HEK293 (cell line): ENCODE measurements around the gene ZNF358.

Source experiments
- CTCF ChIA-PET: fragments of 350-600 bp; formaldehyde crosslinking; extraction: SDS; loops from one replicate; lab custom pipeline; 2021; ENCODE audit warnings: antibody characterized with exemption; lab: Yijun Ruan, JAX
- POLR2A ChIA-PET: fragments of 300-600 bp; formaldehyde crosslinking; extraction: SDS; loops from one replicate; lab custom pipeline; 2020; ENCODE audit warnings: antibody characterized with exemption, inconsistent platforms; lab: Yijun Ruan, JAX
- H3K27ac ChIP-seq: fragments of 200-500 bp; sonication (Bioruptor generic); 2 replicates; pipeline ENCODE4 v1.5.1; 2014; ENCODE audit warnings: low read depth, low read length, control low read depth, inconsistent platforms; ENCODE audit errors: extremely low read depth
- H3K36me3 ChIP-seq, 2 experiments: fragments of 200-500 bp in 1 of 2; sonication (Bioruptor generic) in 1 of 2; 1 replicate in 1 of 2; 2 replicates in 1 of 2; pipeline ENCODE4 v1.5.1; 2014 to 2017; ENCODE audit warnings: inconsistent platforms in 2 of 2, low read length in 2 of 2; ENCODE audit not compliant: control insufficient read depth in 2 of 2, insufficient read depth in 1 of 2
- H3K4me1 ChIP-seq: fragments of 200-500 bp; sonication (Bioruptor generic); 2 replicates; pipeline ENCODE4 v1.5.1; 2014; ENCODE audit warnings: mild to moderate bottlenecking, low read length, inconsistent platforms; ENCODE audit not compliant: control insufficient read depth, insufficient read depth
- H3K4me3 ChIP-seq: 2 replicates; pipeline ENCODE4 v1.5.1; 2011; ENCODE audit warnings: low read depth, mild to moderate bottlenecking, control low read depth, low read length, moderate library complexity
- H3K9me3 ChIP-seq: fragments of 200-500 bp; sonication (Bioruptor generic); 2 replicates; pipeline ENCODE4 v1.5.1; 2014; ENCODE audit warnings: low read depth, low read length, inconsistent platforms; ENCODE audit not compliant: control insufficient read depth, insufficient read depth
- EGR2 ChIP-seq: fragments of 450-650 bp; formaldehyde crosslinking; IDR thresholded peaks from 2 replicates; pipeline ENCODE4 v1.5.1; 2016; ENCODE audit warnings: low read depth, missing biosample characterization, missing genetic modification characterization
- KLF16 ChIP-seq: fragments of 450-650 bp; formaldehyde crosslinking; IDR thresholded peaks from 2 replicates; pipeline ENCODE4 v1.5.1; 2017; ENCODE audit warnings: missing biosample characterization, missing genetic modification characterization
- KLF9 ChIP-seq: fragments of 450-650 bp; formaldehyde crosslinking; IDR thresholded peaks from 2 replicates; pipeline ENCODE4 v1.5.1; 2016; ENCODE audit warnings: missing biosample characterization, missing genetic modification characterization, low read depth
- MEIS1 ChIP-seq: sonication (generic); formaldehyde crosslinking; IDR thresholded peaks from 2 replicates; pipeline ENCODE4 v1.8.1; 2022; ENCODE audit warnings: missing genetic modification reagents, mild to moderate bottlenecking, borderline replicate concordance
- RBAK ChIP-seq: fragments of 450-650 bp; formaldehyde crosslinking; IDR thresholded peaks from 2 replicates; pipeline ENCODE4 v1.5.1; 2016; ENCODE audit warnings: missing biosample characterization, missing genetic modification characterization
- SP2 ChIP-seq: fragments of 450-650 bp; formaldehyde crosslinking; IDR thresholded peaks from 2 replicates; pipeline ENCODE4 v1.5.1; 2016; ENCODE audit warnings: missing biosample characterization, missing genetic modification characterization
- ZBTB1 ChIP-seq: fragments of 450-650 bp; formaldehyde crosslinking; IDR thresholded peaks from 2 replicates; pipeline ENCODE4 v1.5.1; 2016; ENCODE audit warnings: missing biosample characterization, missing genetic modification characterization
- ZBTB48 ChIP-seq: fragments of 450-650 bp; formaldehyde crosslinking; IDR thresholded peaks from 2 replicates; pipeline ENCODE4 v1.5.1; 2016; ENCODE audit warnings: missing biosample characterization, missing genetic modification characterization
- ZFP3 ChIP-seq: fragments of 450-650 bp; formaldehyde crosslinking; IDR thresholded peaks from 2 replicates; pipeline ENCODE4 v1.5.1; 2016; ENCODE audit warnings: low read depth, missing biosample characterization, missing genetic modification characterization
- ZFP37 ChIP-seq: fragments of 450-650 bp; formaldehyde crosslinking; IDR thresholded peaks from 2 replicates; pipeline ENCODE4 v1.5.1; 2016; ENCODE audit warnings: missing biosample characterization, missing genetic modification characterization
- ZIC2 ChIP-seq: fragments of 450-650 bp; formaldehyde crosslinking; IDR thresholded peaks from 2 replicates; pipeline ENCODE4 v1.5.1; 2016; ENCODE audit warnings: missing biosample characterization, missing genetic modification characterization
- ZNF24 ChIP-seq: fragments of 450-650 bp; formaldehyde crosslinking; IDR thresholded peaks from 2 replicates; pipeline ENCODE4 v1.5.1; 2016; ENCODE audit warnings: missing biosample characterization, missing genetic modification characterization
- ZNF341 ChIP-seq: fragments of 450-650 bp; formaldehyde crosslinking; IDR thresholded peaks from 2 replicates; pipeline ENCODE4; 2016; ENCODE audit warnings: low read depth, missing biosample characterization, missing genetic modification characterization
- ZNF394 ChIP-seq: fragments of 450-650 bp; formaldehyde crosslinking; IDR thresholded peaks from 2 replicates; pipeline ENCODE4 v1.5.1; 2016; ENCODE audit warnings: missing biosample characterization, missing genetic modification characterization, mild to moderate bottlenecking, moderate library complexity, borderline replicate concordance
- ZNF433 ChIP-seq: fragments of 450-650 bp; formaldehyde crosslinking; IDR thresholded peaks from 2 replicates; pipeline ENCODE4 v1.5.1; 2016; ENCODE audit warnings: missing biosample characterization, missing genetic modification characterization, low read depth
- ZNF48 ChIP-seq: fragments of 450-650 bp; formaldehyde crosslinking; IDR thresholded peaks from 2 replicates; pipeline ENCODE4 v1.5.1; 2016; ENCODE audit warnings: missing biosample characterization, missing genetic modification characterization
- ZNF776 ChIP-seq: fragments of 450-650 bp; formaldehyde crosslinking; IDR thresholded peaks from 2 replicates; pipeline ENCODE4 v1.5.0; 2017; ENCODE audit warnings: missing biosample characterization, missing genetic modification characterization, borderline replicate concordance
- ZNF785 ChIP-seq: fragments of 450-650 bp; formaldehyde crosslinking; IDR thresholded peaks from 2 replicates; pipeline ENCODE4 v1.5.1; 2016; ENCODE audit warnings: missing biosample characterization, missing genetic modification characterization
- TF ChIP-seq, protein P1 (sequence below): fragments of 450-650 bp; formaldehyde crosslinking; IDR thresholded peaks from 2 replicates; pipeline ENCODE4 v1.5.1; 2016; ENCODE audit warnings: missing biosample characterization, missing genetic modification characterization
- TF ChIP-seq, protein P2 (sequence below): fragments of 450-650 bp; formaldehyde crosslinking; optimal IDR thresholded peaks from 2 replicates; pipeline ENCODE3; 2016; ENCODE audit warnings: missing biosample characterization, mild to moderate bottlenecking, missing genetic modification characterization
- TF ChIP-seq, protein P3 (sequence below): fragments of 450-650 bp; formaldehyde crosslinking; IDR thresholded peaks from 2 replicates; pipeline ENCODE4 v1.5.1; 2016; ENCODE audit warnings: missing biosample characterization, missing genetic modification characterization, low read depth
- TF ChIP-seq, protein P4 (sequence below): fragments of 450-650 bp; formaldehyde crosslinking; IDR thresholded peaks from 2 replicates; pipeline ENCODE4 v1.5.1; 2017; ENCODE audit warnings: missing biosample characterization, missing genetic modification characterization

The ZNF358 gene

DNA sequence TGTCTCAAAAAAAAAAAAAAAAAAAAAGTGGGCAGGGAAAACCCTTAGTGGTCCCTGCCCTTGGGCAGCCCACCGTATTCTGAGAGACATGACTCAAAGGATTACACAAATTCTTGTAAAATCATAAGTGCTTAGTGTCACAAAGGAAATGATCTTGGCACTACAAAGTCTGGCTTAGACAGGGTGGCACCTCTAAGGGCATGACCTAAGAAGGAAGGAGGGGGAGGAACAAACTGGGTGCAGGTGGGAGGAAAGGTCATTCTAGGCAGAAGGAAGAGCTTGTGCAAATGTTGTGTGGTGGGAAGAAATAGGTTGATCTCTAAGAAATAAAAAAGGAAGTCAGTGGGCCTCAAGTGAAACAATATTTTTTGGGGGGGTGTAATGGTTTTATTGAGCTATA is 30.0 kb downstream of the ZNF358 start:
- H3K4me3 ChIP-seq: no peak overlapping the region
- H3K36me3 ChIP-seq: peaks cover 0 to 29% of the 10 kb centered on the region in 2 experiments; a peak in 1 of 3 replicates
- ChIA-PET CTCF (interaction anchor here (0.6 kb wide), 1 partner anchor 9 kb away, joined by 3 read pairs; no protein-coding TSS in a partner anchor), POLR2A (interaction anchor here (0.6 kb wide), 1 partner anchor 83 kb away, joined by 3 read pairs; the partner anchor contains the start of genes PET100 and XAB2)
- no peak overlapping the region for H3K27ac ChIP-seq
- H3K4me1 ChIP-seq: no peaks in the 10 kb centered on the region
- TF ChIP-seq EGR2 (tag by site-specific recombination): peak; percentile 39; the same call in 1 of the 2 replicates
- TF ChIP-seq, protein P1, sequence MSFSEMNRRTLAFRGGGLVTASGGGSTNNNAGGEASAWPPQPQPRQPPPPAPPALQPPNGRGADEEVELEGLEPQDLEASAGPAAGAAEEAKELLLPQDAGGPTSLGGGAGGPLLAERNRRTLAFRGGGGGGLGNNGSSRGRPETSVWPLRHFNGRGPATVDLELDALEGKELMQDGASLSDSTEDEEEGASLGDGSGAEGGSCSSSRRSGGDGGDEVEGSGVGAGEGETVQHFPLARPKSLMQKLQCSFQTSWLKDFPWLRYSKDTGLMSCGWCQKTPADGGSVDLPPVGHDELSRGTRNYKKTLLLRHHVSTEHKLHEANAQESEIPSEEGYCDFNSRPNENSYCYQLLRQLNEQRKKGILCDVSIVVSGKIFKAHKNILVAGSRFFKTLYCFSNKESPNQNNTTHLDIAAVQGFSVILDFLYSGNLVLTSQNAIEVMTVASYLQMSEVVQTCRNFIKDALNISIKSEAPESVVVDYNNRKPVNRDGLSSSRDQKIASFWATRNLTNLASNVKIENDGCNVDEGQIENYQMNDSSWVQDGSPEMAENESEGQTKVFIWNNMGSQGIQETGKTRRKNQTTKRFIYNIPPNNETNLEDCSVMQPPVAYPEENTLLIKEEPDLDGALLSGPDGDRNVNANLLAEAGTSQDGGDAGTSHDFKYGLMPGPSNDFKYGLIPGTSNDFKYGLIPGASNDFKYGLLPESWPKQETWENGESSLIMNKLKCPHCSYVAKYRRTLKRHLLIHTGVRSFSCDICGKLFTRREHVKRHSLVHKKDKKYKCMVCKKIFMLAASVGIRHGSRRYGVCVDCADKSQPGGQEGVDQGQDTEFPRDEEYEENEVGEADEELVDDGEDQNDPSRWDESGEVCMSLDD (tag by site-specific recombination): no peak
- no peaks in the 10 kb centered on the region for H3K9me3 ChIP-seq

DNA sequence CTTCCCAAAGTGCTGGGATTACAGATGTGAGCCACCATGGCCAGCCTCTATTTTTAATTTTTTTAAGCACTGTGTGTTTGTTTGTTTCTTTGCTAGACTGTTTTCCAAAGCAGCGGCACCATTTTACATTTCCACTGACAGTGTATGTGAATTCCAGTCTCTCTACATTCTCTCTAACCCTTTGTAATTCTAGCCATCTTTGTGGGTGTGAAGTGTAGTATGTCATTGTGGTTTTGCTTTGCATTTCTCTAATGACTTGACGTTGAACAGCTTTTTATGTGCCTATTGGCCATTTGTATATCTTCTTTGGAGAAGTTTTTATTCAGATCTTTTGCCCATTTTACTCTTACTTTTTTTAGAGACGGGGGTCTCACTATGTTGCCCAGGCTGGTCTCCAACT is 31.3 kb downstream of the ZNF358 start:
- ChIA-PET CTCF (no interaction called here), POLR2A (interaction anchor here (0.7 kb wide), 1 partner anchor 263 kb away, joined by 3 read pairs; no protein-coding TSS in a partner anchor)
- H3K36me3 ChIP-seq: peaks cover 0 to 25% of the 10 kb centered on the region in 2 experiments; a peak in 2 of 3 replicates
- no peaks in the 10 kb centered on the region for H3K4me1 ChIP-seq
- no peak overlapping the region for H3K4me3 ChIP-seq
- TF ChIP-seq ZFP37 (tag by site-specific recombination) (no peak), SP2 (tag by site-specific recombination) (no peak), KLF9 (tag by site-specific recombination) (no peak), ZNF433 (no peak), MEIS1 (CRISPR knock-in tag) (no peak), KLF16 (tag by site-specific recombination) (no peak), ZNF24 (no peak), ZBTB48 (tag by site-specific recombination) (no peak)
- TF ChIP-seq, protein P2, sequence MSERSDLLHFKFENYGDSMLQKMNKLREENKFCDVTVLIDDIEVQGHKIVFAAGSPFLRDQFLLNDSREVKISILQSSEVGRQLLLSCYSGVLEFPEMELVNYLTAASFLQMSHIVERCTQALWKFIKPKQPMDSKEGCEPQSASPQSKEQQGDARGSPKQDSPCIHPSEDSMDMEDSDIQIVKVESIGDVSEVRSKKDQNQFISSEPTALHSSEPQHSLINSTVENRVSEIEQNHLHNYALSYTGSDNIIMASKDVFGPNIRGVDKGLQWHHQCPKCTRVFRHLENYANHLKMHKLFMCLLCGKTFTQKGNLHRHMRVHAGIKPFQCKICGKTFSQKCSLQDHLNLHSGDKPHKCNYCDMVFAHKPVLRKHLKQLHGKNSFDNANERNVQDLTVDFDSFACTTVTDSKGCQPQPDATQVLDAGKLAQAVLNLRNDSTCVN (tag by site-specific recombination): no peak
- TF ChIP-seq, protein P3, sequence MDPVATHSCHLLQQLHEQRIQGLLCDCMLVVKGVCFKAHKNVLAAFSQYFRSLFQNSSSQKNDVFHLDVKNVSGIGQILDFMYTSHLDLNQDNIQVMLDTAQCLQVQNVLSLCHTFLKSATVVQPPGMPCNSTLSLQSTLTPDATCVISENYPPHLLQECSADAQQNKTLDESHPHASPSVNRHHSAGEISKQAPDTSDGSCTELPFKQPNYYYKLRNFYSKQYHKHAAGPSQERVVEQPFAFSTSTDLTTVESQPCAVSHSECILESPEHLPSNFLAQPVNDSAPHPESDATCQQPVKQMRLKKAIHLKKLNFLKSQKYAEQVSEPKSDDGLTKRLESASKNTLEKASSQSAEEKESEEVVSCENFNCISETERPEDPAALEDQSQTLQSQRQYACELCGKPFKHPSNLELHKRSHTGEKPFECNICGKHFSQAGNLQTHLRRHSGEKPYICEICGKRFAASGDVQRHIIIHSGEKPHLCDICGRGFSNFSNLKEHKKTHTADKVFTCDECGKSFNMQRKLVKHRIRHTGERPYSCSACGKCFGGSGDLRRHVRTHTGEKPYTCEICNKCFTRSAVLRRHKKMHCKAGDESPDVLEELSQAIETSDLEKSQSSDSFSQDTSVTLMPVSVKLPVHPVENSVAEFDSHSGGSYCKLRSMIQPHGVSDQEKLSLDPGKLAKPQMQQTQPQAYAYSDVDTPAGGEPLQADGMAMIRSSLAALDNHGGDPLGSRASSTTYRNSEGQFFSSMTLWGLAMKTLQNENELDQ (tag by site-specific recombination): no peak
- H3K27ac ChIP-seq: no peak overlapping the region
- H3K9me3 ChIP-seq: no peaks in the 10 kb centered on the region

DNA sequence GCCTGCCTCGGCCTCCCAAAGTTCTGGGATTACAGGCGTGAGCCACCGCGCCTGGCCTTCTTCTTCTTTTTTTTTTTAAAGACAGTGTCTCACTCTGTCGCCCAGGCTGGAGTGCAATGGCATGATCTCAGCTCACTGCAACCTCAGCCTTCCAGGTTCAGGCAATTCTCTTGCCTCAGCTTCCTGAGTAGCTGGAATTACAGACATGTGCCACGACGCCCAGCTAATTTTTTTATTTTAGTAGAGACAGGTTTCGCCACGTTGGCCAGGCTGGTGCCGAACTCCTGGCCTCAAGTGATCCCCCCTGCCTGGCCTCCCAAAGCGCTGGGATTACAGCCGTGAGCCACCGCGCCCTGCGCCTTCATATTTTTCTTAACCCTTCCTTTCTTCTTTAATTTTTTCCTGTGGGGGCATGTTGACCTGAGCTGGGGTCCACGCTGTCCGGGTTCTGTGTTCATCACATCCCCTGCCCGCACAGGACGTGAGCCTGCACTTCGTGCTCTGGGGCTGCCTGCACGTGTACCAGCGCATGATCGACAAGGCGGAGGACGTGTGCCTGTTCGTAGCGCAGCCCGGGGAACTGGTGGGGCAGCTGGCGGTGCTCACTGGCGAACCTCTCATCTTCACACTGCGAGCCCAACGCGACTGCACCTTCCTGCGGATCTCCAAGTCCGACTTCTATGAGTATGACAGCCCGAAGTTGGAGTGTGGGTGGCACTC is 33.7 kb downstream of the ZNF358 start:
- ChIA-PET CTCF (no interaction called here), POLR2A (no interaction called here)
- H3K36me3 ChIP-seq: peaks cover 0 to 15% of the 10 kb centered on the region in 2 experiments; a peak in 2 of 3 replicates
- H3K27ac ChIP-seq: no peak overlapping the region
- H3K4me3 ChIP-seq: no peak overlapping the region
- no peaks in the 10 kb centered on the region for H3K9me3 ChIP-seq
- no peaks in the 10 kb centered on the region for H3K4me1 ChIP-seq
- TF ChIP-seq ZNF48 (tag by site-specific recombination): no peak
- no peak for TF ChIP-seq ZIC2 (tag by site-specific recombination)
- TF ChIP-seq ZNF394 (tag by site-specific recombination): no peak
- TF ChIP-seq, protein P4, sequence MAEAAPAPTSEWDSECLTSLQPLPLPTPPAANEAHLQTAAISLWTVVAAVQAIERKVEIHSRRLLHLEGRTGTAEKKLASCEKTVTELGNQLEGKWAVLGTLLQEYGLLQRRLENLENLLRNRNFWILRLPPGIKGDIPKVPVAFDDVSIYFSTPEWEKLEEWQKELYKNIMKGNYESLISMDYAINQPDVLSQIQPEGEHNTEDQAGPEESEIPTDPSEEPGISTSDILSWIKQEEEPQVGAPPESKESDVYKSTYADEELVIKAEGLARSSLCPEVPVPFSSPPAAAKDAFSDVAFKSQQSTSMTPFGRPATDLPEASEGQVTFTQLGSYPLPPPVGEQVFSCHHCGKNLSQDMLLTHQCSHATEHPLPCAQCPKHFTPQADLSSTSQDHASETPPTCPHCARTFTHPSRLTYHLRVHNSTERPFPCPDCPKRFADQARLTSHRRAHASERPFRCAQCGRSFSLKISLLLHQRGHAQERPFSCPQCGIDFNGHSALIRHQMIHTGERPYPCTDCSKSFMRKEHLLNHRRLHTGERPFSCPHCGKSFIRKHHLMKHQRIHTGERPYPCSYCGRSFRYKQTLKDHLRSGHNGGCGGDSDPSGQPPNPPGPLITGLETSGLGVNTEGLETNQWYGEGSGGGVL (tag by site-specific recombination): no peak
- TF ChIP-seq ZNF776 (tag by site-specific recombination): no peak
- no peak for TF ChIP-seq ZNF341 (tag by site-specific recombination)
- no peak for TF ChIP-seq ZFP3 (tag by site-specific recombination)
- no peak for TF ChIP-seq ZBTB1 (tag by site-specific recombination)
- TF ChIP-seq ZNF785 (tag by site-specific recombination): no peak
- no peak for TF ChIP-seq RBAK (tag by site-specific recombination)
